K562 (cell line): ENCODE results near the gene C16orf74. TPM values are rescaled to one million over a fixed set of nuclear protein-coding genes. Genes with fewer than 3 reads are reported as not detected.

Experiments used
- ATAC-seq: fragments of 200-7000 bp; cut with Tn5 transposase; 3 replicates; pipeline ENCODE4 v1.9.1; 2020; ENCODE audit warnings: moderate library complexity
- BruUV-seq: library from RNA; stranded (reverse); fragments of 400-500 nt; replicated peaks from 2 replicates; lab custom pipeline; 2021; lab: Mats Ljungman, UMichigan
- CTCF ChIA-PET: fragments of 300-600 bp; formaldehyde crosslinking; extraction: SDS; loops from one replicate; lab custom pipeline; 2021; ENCODE audit warnings: low intra/inter-chr PET ratio; lab: Yijun Ruan, JAX
- POLR2A ChIA-PET: fragments of 300-600, 350-650 bp; sonication (Branson Sonifier 250); formaldehyde crosslinking; extraction: SDS; loops from one replicate; lab custom pipeline; 2021; ENCODE audit warnings: antibody characterized with exemption, inconsistent platforms; lab: Yijun Ruan, JAX
- DNase-seq, 4 experiments: peaks; one replicate each; pipeline versions ENCODE4 v3.0.0 to v3.0.0-alpha.2; 2011 to 2018; ENCODE audit warnings: low spot score in 3 of 4, mixed read lengths in 3 of 4; ENCODE audit errors: extremely low read depth in 1 of 4
- FAIRE-seq: peaks from 2 replicates; lab custom pipeline; 2011; peaks lifted over from hg19 to GRCh38; lab: Jason Lieb, UNC
- H2AFZ ChIP-seq: 2 replicates; pipeline ENCODE4 v1.6.0; 2011; ENCODE audit warnings: low read depth, low read length, control low read depth, inconsistent platforms
- H3K27ac ChIP-seq: fragments of 200-600 bp; 3 replicates; pipeline ENCODE4 v1.8.0; 2011; ENCODE audit warnings: low read depth, mild to moderate bottlenecking, control low read depth, inconsistent platforms, low read length, moderate library complexity, mixed read lengths; ENCODE audit errors: extremely low read depth
- H3K27me3 ChIP-seq, 2 experiments: fragments of 300-600 bp in 1 of 2; 2 replicates in 1 of 2; 3 replicates in 1 of 2; pipeline versions ENCODE4 v1.6.0 to v1.8.0; 2011; ENCODE audit warnings: inconsistent platforms in 2 of 2, low read length in 2 of 2, mild to moderate bottlenecking in 1 of 2, mixed read lengths in 1 of 2, moderate library complexity in 1 of 2; ENCODE audit not compliant: control insufficient read depth in 2 of 2, insufficient read depth in 2 of 2
- H3K36me3 ChIP-seq: fragments of 300-600 bp; 3 replicates; pipeline ENCODE4 v1.8.0; 2011; ENCODE audit warnings: mild to moderate bottlenecking, low read length, inconsistent platforms; ENCODE audit not compliant: control insufficient read depth, insufficient read depth
- H3K4me1 ChIP-seq, 2 experiments: fragments of 200-600 bp in 1 of 2; replicated peaks in 1 of 2; 2 replicates in 1 of 2; 3 replicates in 1 of 2; pipeline versions ENCODE4 v1.5.1 to v1.8.0; 2011; ENCODE audit warnings: inconsistent platforms in 2 of 2, low read length in 2 of 2, mild to moderate bottlenecking in 1 of 2, mixed read lengths in 1 of 2, moderate library complexity in 1 of 2; ENCODE audit not compliant: control insufficient read depth in 2 of 2, insufficient read depth in 2 of 2
- H3K4me2 ChIP-seq: 2 replicates; pipeline ENCODE4 v1.6.1; 2011; ENCODE audit warnings: low read length, control low read depth, inconsistent platforms, mixed read lengths; ENCODE audit not compliant: insufficient read depth
- H3K4me3 ChIP-seq: fragments of 200-600 bp; sonication (generic), shearing (Covaris generic); 2 replicates; pipeline ENCODE4 v1.5.1; 2016; ENCODE audit warnings: control low read depth, inconsistent platforms
- H3K79me2 ChIP-seq: fragments of 200-600 bp; 3 replicates; pipeline ENCODE4 v1.8.0; 2011; ENCODE audit warnings: low read length, inconsistent platforms; ENCODE audit not compliant: control insufficient read depth, insufficient read depth
- H3K9ac ChIP-seq, 2 experiments: 2 replicates each; pipeline versions ENCODE4 v1.6.0 to v1.6.1; 2011; ENCODE audit warnings: low read depth in 2 of 2, low read length in 2 of 2, control low read depth in 1 of 2, inconsistent platforms in 1 of 2, mild to moderate bottlenecking in 1 of 2, mixed read lengths in 1 of 2; ENCODE audit not compliant: insufficient read depth in 1 of 2
- H3K9me1 ChIP-seq: one replicate; pipeline ENCODE4 v1.6.0; 2011; ENCODE audit warnings: inconsistent platforms, mild to moderate bottlenecking, low read length, moderate library complexity; ENCODE audit not compliant: control insufficient read depth, insufficient read depth
- H3K9me3 ChIP-seq: replicated peaks from 2 replicates; pipeline ENCODE4 v1.5.1; 2011; ENCODE audit warnings: low read depth, low read length, inconsistent platforms; ENCODE audit not compliant: control insufficient read depth, insufficient read depth
- H4K20me1 ChIP-seq: replicated peaks from 2 replicates; pipeline ENCODE4 v1.6.1; 2011; ENCODE audit warnings: low read length, inconsistent platforms, mixed read lengths; ENCODE audit not compliant: control insufficient read depth, insufficient read depth
- ELF4 ChIP-seq: fragments of 450-650 bp; formaldehyde crosslinking; IDR thresholded peaks from 2 replicates; pipeline ENCODE4 v1.4.0; 2022; ENCODE audit warnings: missing genetic modification characterization
- NFIC ChIP-seq: fragments of 450-650 bp; IDR thresholded peaks from 2 replicates; pipeline ENCODE4 v1.6.1; 2017; ENCODE audit warnings: mild to moderate bottlenecking, inconsistent platforms
- TAF7 ChIP-seq: fragments of 450-650 bp; IDR thresholded peaks from 2 replicates; pipeline ENCODE4 v1.6.1; 2016; ENCODE audit warnings: missing genetic modification characterization, missing compliant biosample characterization
- ZFX ChIP-seq: sonication (generic); formaldehyde crosslinking; IDR thresholded peaks from 2 replicates; pipeline ENCODE4 v1.8.0; 2022; ENCODE audit warnings: mild to moderate bottlenecking, missing genetic modification reagents, moderate library complexity
- WGBS: fragments of 100-300 bp; shearing (Covaris generic); methylation state at CpG from one replicate; pipeline ENCODE4 v1.1.6; 2016; ENCODE audit warnings: low coverage, mixed read lengths; ENCODE audit not compliant: insufficient coverage; ENCODE audit errors: missing lambda C conversion rate; 5-methylcytosine and 5-hydroxymethylcytosine counted together
- in situ Hi-C: fragments of 300-500 bp; cut with MboI; formaldehyde crosslinking; loops from 4 replicates; pipeline ENCODE4 v1.15.0; 2018; ENCODE audit warnings: inconsistent platforms, mixed read lengths
- intact Hi-C: fragments of 100-400 bp; cut with micrococcal nuclease; formaldehyde crosslinking; loops from 2 replicates; pipeline ENCODE4 v1.14.2; 2022
- polyA plus RNA-seq, 8 experiments: library from polyadenylated mRNA; depleted of rRNA in 4 of 8; stranded (reverse) in 5 of 8; unstranded in 3 of 8; fragments of >200 nt; fragmentation: Nextera tagmentation in 2 of 8; fragmentation: Illumina TruSeq in 1 of 8; extraction: Ambion mirVana in 2 of 8; extraction: Trizol in 1 of 8; gene quantifications; 2 replicates each; pipeline versions ENCODE4 v1.2.1 to v1.2.3, GENCODE V29; 2011 to 2014; ENCODE audit warnings: inconsistent platforms in 1 of 8, missing spikeins in 1 of 8
- total RNA-seq, 7 experiments: library from RNA; depleted of rRNA in 6 of 7; stranded (reverse); fragments of >200 nt in 6 of 7; fragmentation: Illumina TruSeq in 2 of 7; extraction: Trizol in 2 of 7; gene quantifications; 2 replicates each; pipeline versions ENCODE4 v1.2.1 to v1.2.3, GENCODE V29; 2011 to 2021; ENCODE audit warnings: low replicate concordance in 1 of 7
- TF ChIP-seq, protein P1 (sequence below): fragments of 450-650 bp; formaldehyde crosslinking; IDR thresholded peaks from 2 replicates; pipeline ENCODE4 v1.4.0; 2020; ENCODE audit warnings: mild to moderate bottlenecking
- TF ChIP-seq, protein P2 (sequence below), 2 experiments: fragments of 450-650 bp in 1 of 2; IDR thresholded peaks; 2 replicates each; pipeline ENCODE4 v1.6.1; 2011 to 2017; ENCODE audit warnings: low read depth in 2 of 2, antibody characterized with exemption in 1 of 2, borderline replicate concordance in 1 of 2, low read length in 1 of 2, mild to moderate bottlenecking in 1 of 2, mixed read lengths in 1 of 2; ENCODE audit not compliant: control insufficient read depth in 1 of 2

Gene C16orf74
- total and polyA plus RNA-seq, 9 of the 15 experiments (the other 6 are each of a cell fraction or from before 2014, with no cell fraction given), result not detected

DNA sequence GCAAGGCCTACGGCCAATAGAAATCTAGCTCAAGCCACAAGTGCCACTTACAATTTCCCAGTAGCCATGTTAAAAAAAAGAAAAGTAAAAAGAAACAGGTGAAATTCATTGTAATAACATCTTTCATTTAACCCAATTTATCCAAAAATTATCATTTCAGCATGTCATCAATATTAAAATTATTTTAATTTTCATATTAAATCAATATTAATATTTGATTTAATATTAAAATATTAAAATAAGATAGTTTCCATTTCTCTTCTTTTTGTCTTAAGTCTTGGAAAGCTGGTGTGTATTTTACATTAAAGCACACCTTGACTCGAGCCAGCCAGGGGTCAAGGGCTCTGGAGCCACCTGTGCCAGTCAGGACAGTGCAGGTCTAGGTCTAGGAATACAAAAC lies 12.7 kb upstream of the C16orf74 start:
- Histone ChIP-seq H3K27ac (no peak overlapping the region), H3K27me3 (peaks cover 37 to 66% of the 10 kb centered on the region in 2 experiments), H4K20me1 (0 out of 2 replicates have a peak, but pooled peaks cover 4% of the 10 kb centered on the region), H3K4me1 (peaks cover 0 to 14% of the 10 kb centered on the region in 2 experiments; a peak in 3 of 5 replicates), H3K9me3 (no peaks in the 10 kb centered on the region), H3K79me2 (no peaks in the 10 kb centered on the region), H2AFZ (no peak overlapping the region), H3K36me3 (no peaks in the 10 kb centered on the region), H3K4me2 (no peak overlapping the region), H3K9me1 (no peaks in the 10 kb centered on the region), H3K4me3 (no peak overlapping the region), H3K9ac (no peak overlapping the region)
- ChIA-PET CTCF (no interaction called here), POLR2A (no interaction called here)
- no TSS peak for BruUV-seq
- no peak for FAIRE-seq
- intact Hi-C loops (no loop called here), in situ Hi-C loops (no loop called here)
- ATAC-seq, result no peak
- WGBS, result 6% methylated on average over 2 of the region's 2 CpGs
- DNase-seq, result no peak
- TF ChIP-seq TAF7, result no peak
- TF ChIP-seq ZFX (CRISPR knock-in tag), result no peak
- TF ChIP-seq, protein P1, sequence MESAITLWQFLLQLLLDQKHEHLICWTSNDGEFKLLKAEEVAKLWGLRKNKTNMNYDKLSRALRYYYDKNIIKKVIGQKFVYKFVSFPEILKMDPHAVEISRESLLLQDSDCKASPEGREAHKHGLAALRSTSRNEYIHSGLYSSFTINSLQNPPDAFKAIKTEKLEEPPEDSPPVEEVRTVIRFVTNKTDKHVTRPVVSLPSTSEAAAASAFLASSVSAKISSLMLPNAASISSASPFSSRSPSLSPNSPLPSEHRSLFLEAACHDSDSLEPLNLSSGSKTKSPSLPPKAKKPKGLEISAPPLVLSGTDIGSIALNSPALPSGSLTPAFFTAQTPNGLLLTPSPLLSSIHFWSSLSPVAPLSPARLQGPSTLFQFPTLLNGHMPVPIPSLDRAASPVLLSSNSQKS, result no peak
- no peak for TF ChIP-seq NFIC
- TF ChIP-seq, protein P2, sequence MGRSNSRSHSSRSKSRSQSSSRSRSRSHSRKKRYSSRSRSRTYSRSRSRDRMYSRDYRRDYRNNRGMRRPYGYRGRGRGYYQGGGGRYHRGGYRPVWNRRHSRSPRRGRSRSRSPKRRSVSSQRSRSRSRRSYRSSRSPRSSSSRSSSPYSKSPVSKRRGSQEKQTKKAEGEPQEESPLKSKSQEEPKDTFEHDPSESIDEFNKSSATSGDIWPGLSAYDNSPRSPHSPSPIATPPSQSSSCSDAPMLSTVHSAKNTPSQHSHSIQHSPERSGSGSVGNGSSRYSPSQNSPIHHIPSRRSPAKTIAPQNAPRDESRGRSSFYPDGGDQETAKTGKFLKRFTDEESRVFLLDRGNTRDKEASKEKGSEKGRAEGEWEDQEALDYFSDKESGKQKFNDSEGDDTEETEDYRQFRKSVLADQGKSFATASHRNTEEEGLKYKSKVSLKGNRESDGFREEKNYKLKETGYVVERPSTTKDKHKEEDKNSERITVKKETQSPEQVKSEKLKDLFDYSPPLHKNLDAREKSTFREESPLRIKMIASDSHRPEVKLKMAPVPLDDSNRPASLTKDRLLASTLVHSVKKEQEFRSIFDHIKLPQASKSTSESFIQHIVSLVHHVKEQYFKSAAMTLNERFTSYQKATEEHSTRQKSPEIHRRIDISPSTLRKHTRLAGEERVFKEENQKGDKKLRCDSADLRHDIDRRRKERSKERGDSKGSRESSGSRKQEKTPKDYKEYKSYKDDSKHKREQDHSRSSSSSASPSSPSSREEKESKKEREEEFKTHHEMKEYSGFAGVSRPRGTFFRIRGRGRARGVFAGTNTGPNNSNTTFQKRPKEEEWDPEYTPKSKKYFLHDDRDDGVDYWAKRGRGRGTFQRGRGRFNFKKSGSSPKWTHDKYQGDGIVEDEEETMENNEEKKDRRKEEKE (IDR thresholded peaks at IDR 0.05; ENCODE audit: borderline replicate concordance in 1 of 2, control insufficient read depth in 1 of 2, low read depth in 2 of 2, low read length in 1 of 2), result no peak
- TF ChIP-seq ELF4 (CRISPR knock-in tag), result no peak
- TF ChIP-seq, all 486 proteins: peak for 0
